ENCODE measurements around the gene MYO18A. TPM values are rescaled to one million over a fixed set of nuclear protein-coding genes. Genes with fewer than 3 reads are reported as not detected.

The MYO18A gene
- total RNA-seq, 1 donor from 2014 or later, result 98.8 TPM

- intact Hi-C loops (cut with micrococcal nuclease), result no loop called here
These were observed 118.0 kb downstream of the MYO18A start for GRCh38 chr17:29062215-29062614.

DNA sequence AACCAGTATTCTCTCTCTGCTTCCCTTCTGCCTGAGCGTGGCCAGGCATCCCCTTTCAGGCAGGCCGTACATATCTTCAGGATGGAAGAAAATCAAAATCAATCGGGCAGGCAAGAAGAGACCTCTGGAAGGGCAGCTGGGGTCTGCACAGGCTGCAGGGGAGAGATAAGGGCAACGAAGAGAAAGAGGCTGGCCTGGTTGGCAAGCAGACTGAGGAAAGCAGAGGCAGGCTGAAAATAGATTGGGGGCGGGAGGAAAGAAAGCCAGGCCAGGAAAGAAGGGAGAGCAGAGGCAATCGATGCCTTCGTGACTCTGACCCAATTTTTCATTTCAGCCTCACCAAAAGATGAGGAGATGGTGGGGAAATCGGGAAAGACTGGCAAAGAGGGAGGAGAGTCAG is 119.2 kb downstream of the MYO18A start:
- intact Hi-C loops (cut with micrococcal nuclease), result no loop called here

DNA sequence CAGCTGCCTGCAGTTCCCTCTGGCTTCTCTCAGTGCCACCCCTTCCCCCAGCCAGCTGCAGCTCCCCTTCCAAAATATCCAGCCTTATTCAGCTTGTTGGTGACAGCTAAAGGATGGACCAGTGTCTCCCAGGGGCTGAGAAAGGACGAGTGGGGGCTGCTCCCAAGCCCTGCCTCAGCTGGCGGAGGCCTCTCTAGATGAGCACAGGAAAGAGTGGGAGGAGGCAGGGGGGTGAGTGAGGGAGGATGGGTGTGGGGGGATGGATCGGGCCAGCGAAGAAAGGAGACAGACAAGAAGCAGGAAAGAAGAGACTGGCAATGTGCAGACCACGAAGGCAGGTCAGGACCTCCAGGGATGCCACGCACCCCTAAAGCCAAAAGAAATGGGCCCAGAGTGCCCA is 119.7 kb downstream of the MYO18A start:
- intact Hi-C loops (cut with micrococcal nuclease), result no loop called here

DNA sequence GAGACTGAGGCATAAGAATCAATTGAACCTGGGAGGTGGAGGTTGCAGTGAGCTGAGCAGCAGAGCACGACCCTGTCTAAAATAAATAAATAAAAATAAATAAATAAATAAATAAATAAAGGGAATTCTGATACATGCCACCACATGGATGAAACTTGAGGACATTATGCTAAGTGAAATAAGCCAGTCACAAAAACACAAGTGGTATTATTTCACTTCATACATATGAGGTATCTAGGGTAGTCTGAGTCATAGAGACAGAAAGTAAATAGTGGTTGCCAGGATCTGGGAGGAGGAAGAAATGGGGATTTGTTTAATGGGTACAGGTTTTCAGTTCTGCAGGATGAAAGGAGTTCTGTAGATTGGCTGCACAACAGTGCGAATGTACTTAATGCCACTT is 120.9 kb downstream of the MYO18A start:
- intact Hi-C loops (cut with micrococcal nuclease), result no loop called here

DNA sequence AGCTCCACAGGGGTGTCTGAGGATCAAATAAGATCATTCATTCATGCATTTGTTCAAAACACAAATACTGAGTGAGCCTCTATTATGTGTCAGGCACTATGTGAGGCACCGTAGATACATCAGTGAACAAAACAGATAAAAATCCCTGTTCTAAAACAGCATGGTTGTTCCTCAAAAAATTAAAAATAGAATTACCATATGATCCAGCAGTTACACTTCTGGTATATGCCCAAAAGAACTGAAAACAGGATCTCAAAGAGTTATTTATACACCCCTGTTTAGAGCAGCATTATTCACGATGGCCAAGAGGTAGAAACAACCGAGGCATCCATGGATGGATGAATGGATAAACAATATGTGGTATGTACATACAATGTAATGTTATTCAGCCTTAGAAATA is 121.8 kb downstream of the MYO18A start:
- intact Hi-C loops (cut with micrococcal nuclease), result no loop called here

- intact Hi-C loops (cut with micrococcal nuclease), result no loop called here
These were observed 122.8 kb downstream of the MYO18A start for GRCh38 chr17:29057361-29057760.

- intact Hi-C loops (cut with micrococcal nuclease), result no loop called here
These were observed 125.4 kb downstream of the MYO18A start for GRCh38 chr17:29054835-29055234.

DNA sequence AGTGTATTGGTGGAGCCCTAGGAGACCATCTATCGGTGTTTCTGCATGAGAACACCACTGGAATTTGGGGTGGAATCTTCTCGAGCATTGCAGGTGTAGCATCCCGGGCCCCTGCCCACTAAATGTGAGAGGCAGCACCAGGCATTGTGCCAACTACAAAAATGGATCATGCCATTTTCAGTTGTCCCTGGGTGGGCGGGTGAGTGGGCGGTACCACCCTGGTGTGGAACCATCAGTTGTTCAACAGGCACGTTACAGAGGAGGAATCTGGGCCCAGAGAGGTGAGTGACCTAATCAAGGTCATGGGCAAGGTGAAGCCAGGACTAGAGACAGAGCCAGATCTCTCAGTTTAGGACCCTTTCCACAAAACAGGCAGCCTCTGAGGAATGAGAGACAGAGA is 128.5 kb downstream of the MYO18A start:
- intact Hi-C loops (cut with micrococcal nuclease), result no loop called here

GRCh38 chr17:29051194-29051593 is 129.0 kb downstream of the MYO18A start:
- intact Hi-C loops (cut with micrococcal nuclease), result no loop called here

DNA sequence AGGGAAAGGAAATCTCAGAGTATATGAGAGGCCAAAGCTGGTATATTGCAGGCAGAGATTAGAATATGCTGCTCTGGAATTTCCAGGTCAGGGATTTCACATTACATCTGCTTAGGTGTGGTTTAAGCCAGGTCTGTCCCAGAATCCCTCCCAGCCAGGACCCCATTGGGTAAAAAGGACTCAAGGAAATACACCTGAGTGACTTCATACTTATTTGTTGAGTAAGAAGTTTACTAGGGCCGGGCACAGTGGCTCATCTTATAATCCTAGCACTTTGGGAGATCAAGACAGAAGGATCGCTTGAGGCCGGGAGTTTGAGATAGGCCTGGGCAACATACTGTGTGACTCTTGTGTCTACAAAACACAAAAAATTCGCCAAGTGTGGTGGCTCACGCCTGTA is 130.0 kb downstream of the MYO18A start:
- intact Hi-C loops (cut with micrococcal nuclease), result no loop called here

- intact Hi-C loops (cut with micrococcal nuclease), result no loop called here
These were observed 130.6 kb downstream of the MYO18A start for GRCh38 chr17:29049541-29050145.

DNA sequence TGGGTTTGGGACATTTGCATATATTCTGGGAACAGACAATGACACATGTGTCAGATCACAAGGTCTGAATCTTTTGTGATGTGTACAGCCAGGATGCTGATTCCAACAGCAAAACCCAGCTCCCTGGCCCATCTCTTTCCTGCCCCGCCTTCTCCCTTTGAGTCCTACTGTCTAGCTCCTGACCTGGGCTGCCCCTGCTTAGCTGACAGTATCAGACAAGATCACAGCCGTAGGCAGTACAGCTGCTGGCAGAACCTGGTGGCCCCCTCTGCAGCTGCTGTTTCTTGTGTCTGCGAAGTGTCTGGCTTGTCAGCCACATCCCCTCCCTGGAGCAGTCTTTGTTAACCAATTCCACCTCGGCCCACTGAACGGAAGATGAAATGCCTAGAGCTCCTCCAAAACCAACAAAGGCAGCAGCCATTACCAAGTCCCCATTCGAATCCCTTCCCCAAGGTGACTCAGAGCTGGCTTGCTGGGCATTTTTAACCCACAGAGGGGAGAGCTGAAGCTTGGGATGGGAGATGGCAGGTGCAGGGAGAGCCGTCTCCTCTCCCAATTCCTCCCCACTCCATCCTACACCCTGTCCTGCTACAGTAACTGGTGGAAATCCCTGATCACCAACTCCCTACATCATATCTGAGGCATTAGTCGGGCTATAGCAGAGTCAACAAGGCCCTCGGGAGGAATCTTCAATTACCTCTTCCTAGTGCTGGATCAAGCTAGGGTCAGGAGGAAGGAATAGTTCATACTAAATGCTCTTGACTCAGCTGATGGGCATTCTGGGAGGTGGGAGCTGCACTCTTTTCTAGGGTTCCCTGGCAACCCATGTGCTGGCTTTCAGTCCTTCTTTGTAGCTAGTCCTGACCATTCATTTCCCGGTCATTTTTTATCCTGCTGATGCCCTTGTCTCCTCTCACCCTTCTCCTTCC is 131.5 kb downstream of the MYO18A start:
- intact Hi-C loops (cut with micrococcal nuclease), result no loop called here

DNA sequence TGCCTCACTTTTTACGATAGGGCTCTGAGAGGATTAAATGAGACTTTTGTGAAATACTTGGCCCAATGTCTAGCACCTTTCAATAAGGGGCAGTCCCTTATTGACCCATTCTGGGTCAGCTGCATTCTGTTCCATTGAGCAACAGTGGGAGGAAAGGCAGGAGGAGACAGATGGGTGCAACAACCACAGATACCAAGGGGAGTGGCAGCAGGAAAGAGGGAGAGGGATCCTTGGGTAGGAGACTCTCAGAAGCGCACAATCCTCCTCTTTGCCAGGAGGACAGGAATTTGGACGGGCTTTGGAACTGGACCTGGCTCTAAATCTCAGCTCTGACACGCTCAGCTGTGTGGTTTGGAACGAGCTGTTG is 133.7 kb downstream of the MYO18A start:
- intact Hi-C loops (cut with micrococcal nuclease), result no loop called here

DNA sequence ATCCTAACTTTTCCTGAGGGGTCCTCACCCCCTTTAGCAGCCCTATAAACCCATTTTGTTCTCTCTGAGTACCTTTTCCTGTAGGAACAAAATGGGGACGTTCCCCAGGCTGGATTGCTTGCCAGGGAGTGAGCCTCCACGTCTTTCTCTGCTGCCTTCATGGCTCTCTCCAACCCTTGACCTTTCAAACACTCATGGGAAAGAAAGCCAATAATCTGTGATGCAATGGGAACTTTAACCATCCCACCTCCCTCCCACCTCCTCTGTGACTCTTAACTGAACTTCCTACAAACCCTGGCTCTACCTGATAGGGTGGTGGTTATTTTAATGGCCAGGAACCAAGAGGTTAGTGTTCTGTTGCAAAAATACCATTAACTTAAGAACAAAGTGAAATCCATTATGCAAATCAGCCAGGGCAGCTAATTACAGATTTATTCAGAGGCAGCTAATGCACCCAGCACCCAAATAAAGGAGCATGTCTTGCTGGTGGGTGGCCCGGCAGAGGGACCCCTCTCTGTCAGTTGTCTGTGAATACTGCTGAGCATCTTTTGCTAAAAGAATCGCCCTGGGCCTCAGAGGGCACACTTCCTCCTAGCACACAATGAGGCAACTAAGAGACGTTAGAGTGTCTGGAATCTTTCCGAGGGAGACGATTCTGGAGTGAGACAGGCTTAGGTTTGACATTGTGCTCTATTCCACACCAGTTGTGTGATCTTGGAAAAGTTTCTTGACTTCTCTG is 134.3 kb downstream of the MYO18A start:
- intact Hi-C loops (cut with micrococcal nuclease), result no loop called here

DNA sequence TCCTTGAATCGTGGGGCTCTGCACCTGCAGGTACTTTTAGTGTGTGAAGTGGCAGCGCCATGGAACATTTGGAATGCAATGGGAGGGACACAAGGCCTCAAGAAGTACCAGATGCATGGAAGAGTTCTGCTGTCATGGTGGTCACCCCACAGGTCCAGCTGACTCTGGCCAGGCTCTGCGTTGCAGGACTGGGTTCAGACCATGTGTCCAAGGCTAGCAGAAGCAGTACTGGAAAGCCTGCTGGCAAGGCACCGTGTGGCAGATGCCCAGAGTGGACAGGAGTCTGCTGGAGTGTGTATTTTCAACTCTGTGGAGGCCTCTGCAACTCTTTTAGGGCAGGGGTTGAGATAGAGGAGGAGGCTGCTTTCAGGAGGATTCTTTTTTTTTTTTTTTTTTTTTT is 135.2 kb downstream of the MYO18A start:
- intact Hi-C loops (cut with micrococcal nuclease), result no loop called here

- intact Hi-C loops (cut with micrococcal nuclease), result no loop called here
These were observed 136.6 kb downstream of the MYO18A start for GRCh38 chr17:29043539-29044145.

DNA sequence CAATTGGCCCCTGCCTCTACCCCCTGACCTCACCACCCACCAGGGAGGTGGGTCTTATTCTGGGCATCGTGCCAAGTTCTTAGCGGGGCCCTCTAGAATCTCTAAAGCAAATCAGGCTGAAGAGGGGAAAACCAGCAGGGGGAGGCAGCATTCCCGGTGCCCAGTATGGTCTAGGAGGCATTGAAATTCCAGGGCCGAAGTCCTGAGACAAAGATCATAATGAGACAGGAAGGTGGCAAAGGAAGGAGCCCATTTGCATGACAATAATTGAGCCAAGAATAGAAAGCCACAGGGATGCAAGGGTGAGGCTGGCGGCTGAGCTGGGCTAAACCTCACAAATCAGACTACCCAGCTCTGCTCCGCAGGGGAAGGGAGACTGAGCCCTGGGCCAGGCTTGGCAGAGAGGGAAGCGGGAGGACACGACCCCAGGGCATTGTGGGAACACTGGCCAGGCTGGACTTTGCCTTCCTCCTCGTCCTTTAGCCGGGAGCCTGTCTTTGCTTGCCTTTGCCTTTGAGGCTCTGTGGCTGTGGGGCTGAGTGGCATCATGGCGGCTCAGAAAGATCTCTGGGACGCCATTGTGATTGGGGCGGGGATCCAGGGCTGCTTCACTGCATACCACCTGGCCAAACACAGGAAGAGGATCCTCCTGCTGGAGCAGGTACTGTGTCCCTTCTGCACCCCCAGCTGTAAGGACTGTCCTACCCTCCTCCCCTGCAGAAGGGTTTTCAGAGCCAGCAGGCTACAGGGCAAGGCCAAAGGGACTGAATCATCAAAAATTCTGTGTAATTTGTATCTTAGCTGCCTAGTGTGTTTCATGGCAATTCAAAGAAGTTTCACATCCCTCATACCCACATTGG is 137.3 kb downstream of the MYO18A start, which contains the start of gene PIPOX:
TSS of gene PIPOX (plus strand) at position 463 of the 860 bp plus-strand sequence. CDS start at position 548, 85 bp downstream.
- intact Hi-C loops (cut with micrococcal nuclease), result no loop called here

GRCh38 chr17:29042026-29042678 is 138.0 kb downstream of the MYO18A start:
- intact Hi-C loops (cut with micrococcal nuclease), result no loop called here

- intact Hi-C loops (cut with micrococcal nuclease), result no loop called here
These were observed 138.6 kb downstream of the MYO18A start for GRCh38 chr17:29041571-29041970.

DNA sequence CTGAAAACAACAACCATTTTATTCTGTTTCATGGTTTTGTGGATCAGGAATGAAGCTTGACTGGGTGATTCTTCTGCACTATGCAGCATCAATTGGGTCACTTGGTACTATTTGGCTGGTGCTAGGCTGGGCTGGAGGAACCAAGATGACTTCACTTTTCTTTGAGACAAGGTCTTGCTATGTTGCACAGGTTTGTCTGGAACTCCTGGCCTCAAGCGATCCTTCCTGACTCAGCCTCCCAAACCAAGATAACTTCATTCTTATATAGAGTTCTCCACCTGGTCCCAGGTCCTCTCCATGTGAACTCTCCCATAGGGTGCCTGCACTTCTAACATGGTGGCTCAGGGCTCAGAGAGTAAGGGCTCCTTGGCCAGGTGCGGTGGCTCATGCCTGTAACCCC is 139.1 kb downstream of the MYO18A start:
- intact Hi-C loops (cut with micrococcal nuclease), result no loop called here
